Fibroblast of villous mesenchyme (primary cell): ENCODE data around the gene NDEL1. TPM values are rescaled to one million over a fixed set of nuclear protein-coding genes. Genes with fewer than 3 reads are reported as not detected.

Source experiments
- DNase-seq: peaks from one replicate; pipeline ENCODE4 v3.0.0-alpha.2; 2010; ENCODE audit warnings: low read depth
- H3K4me3 ChIP-seq: 2 replicates; pipeline ENCODE4 v1.5.1; 2011; ENCODE audit warnings: low read depth, mild to moderate bottlenecking, low read length
- total RNA-seq: library from RNA; depleted of rRNA; stranded (reverse); fragments of >200 nt; gene quantifications from 2 replicates; pipeline ENCODE4 v1.2.3, GENCODE V29; 2012
- TF ChIP-seq, protein P1 (sequence below): IDR thresholded peaks from 2 replicates; pipeline ENCODE4 v1.5.1; 2012; ENCODE audit warnings: low read depth, mild to moderate bottlenecking, low read length; ENCODE audit not compliant: insufficient read depth

Gene NDEL1
- total RNA-seq, 1 donor, result 87.7 TPM

GRCh38 chr17:8467527-8467926 lies 31.8 kb downstream of the NDEL1 start:
- TF ChIP-seq, protein P1, sequence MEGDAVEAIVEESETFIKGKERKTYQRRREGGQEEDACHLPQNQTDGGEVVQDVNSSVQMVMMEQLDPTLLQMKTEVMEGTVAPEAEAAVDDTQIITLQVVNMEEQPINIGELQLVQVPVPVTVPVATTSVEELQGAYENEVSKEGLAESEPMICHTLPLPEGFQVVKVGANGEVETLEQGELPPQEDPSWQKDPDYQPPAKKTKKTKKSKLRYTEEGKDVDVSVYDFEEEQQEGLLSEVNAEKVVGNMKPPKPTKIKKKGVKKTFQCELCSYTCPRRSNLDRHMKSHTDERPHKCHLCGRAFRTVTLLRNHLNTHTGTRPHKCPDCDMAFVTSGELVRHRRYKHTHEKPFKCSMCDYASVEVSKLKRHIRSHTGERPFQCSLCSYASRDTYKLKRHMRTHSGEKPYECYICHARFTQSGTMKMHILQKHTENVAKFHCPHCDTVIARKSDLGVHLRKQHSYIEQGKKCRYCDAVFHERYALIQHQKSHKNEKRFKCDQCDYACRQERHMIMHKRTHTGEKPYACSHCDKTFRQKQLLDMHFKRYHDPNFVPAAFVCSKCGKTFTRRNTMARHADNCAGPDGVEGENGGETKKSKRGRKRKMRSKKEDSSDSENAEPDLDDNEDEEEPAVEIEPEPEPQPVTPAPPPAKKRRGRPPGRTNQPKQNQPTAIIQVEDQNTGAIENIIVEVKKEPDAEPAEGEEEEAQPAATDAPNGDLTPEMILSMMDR, result no peak

GRCh38 chr17:8468127-8468526 lies 32.4 kb downstream of the NDEL1 start:
- TF ChIP-seq, protein P1, result no peak
- no peak for DNase-seq
- no peak overlapping the region for H3K4me3 ChIP-seq

More at GRCh38 chr17:8467527-8467926, 31.8 kb downstream of the NDEL1 start:
- H3K4me3 ChIP-seq, result no peak overlapping the region
- DNase-seq, result no peak

- TF ChIP-seq, protein P1, result no peak
- no peak for DNase-seq
- H3K4me3 ChIP-seq, result no peak overlapping the region
Observed at GRCh38 chr17:8468980-8469379, 33.3 kb downstream of the NDEL1 start.

DNA sequence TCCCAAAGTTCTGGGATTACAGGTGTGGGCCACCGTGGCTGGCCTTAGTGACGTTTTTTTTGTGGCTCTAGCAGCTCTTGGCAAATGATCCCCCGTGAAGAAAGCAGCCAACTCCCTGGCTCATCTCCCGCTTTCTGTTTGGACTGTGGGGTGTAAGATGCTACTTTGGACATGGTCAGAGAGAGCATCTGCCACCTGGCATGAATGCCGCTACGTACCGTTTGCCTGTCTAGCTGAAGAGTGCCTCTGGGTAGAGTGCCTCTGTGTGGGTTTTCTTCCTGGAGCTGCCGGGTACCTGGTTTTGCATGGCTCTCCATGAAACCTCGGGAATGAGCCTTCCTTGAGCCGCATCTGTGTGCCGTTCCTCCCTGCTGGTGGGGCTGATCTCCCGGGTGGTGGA lies 34.3 kb downstream of the NDEL1 start:
- no peak for DNase-seq
- H3K4me3 ChIP-seq, result no peak overlapping the region
- TF ChIP-seq, protein P1, result no peak

DNA sequence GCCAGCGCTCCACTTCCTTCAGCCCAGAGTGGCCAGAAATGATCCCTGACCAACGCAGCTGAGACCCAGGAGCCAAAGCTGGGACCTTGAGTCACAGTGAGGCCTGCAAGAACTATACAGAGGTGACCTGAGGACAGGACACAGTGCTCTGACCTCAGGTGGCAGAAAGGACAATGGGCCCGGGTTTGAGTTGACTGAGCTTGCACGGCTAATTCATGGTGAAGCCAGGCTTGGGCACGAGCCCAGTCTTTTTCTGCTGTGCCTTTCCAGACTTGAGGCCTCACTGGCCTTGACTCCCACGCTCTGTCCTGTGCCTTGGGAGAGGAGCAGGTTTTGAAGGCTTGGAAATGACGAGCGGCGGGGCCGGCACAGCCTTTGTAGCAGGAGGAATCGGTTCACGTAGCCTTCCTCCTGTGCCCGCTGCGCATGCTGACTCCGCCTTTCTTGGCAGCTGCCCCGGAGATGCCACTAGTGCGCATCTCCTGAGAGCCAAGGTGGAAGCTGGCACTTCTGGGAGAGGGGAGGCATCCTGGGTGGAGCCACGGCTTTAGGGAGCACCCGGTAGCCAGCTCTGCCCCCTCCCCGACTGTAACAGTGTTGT lies 34.9 kb downstream of the NDEL1 start:
- DNase-seq, result peak; percentile 14
- TF ChIP-seq, protein P1, result no peak
- H3K4me3 ChIP-seq, result no peak overlapping the region

DNA sequence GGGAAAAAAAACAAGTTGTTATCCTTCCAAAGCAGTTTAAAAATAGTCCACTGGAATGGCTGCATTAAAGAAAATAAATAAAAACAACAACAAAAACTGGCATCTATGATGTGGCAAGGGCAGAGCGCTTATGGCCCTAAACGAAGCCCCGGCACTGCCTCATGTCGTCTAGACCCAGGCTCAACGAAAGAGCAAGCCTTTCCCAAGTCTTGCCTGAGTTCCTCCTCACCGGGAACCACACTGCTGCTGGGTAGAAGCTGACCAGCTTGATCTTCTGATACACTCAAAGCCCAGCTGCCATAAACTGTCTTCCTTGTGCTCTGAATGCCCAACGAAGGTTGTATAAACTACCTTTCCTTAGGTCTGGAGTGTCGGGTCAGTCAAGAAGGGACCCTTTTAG lies 37.0 kb downstream of the NDEL1 start:
- H3K4me3 ChIP-seq, result no peak overlapping the region
- DNase-seq, result no peak
- TF ChIP-seq, protein P1, result no peak
